Dendritic cell treated with granulocyte-macrophage colony-stimulating factor and Interleukin-4, amounts not matched to agents 40 ng/mL and 50 ng/mL, for 4 days (primary cell): ENCODE data around the gene PHACTR4.
"Not testable (repeated sequence)": the region's sequence is repeated elsewhere in the genome, so short reads cannot be mapped to it uniquely, and the experiment has no call there.

Source experiments
- H3K27ac Mint-ChIP-seq: one replicate; pipeline ENCODE4 v1.8.0; 2022; ENCODE audit warnings: mild to moderate bottlenecking, mixed read lengths
- H3K27me3 Mint-ChIP-seq: one replicate; pipeline ENCODE4 v1.8.0; 2022; ENCODE audit warnings: mild to moderate bottlenecking, mixed read lengths
- H3K36me3 Mint-ChIP-seq: one replicate; pipeline ENCODE4 v1.8.0; 2022; ENCODE audit warnings: low read depth, mixed read lengths
- H3K4me1 Mint-ChIP-seq: one replicate; pipeline ENCODE4 v1.8.0; 2022; ENCODE audit warnings: low read depth, mixed read lengths
- H3K4me3 Mint-ChIP-seq: one replicate; pipeline ENCODE4 v1.8.0; 2022; ENCODE audit warnings: mild to moderate bottlenecking, moderate library complexity, mixed read lengths
- H3K9me3 Mint-ChIP-seq: one replicate; pipeline ENCODE4 v1.8.0; 2022; ENCODE audit warnings: mixed read lengths
- intact Hi-C: fragments of 100-400 bp; cut with micrococcal nuclease; formaldehyde crosslinking; loops from one replicate; pipeline ENCODE4 v1.15.0; 2022

Gene PHACTR4

GRCh38 chr1:28541414-28542015 is 172.0 kb downstream of the PHACTR4 start:
- not testable (repeated sequence) for H3K27me3 Mint-ChIP-seq, H3K9me3 Mint-ChIP-seq, H3K4me1 Mint-ChIP-seq

GRCh38 chr1:28545246-28545628 is 175.7 kb downstream of the PHACTR4 start:
- Mint-ChIP-seq H3K27me3 (peaks cover 3% of the 10 kb centered on the region), H3K27ac (no peak overlapping the region), H3K9me3 (no peaks in the 10 kb centered on the region), H3K36me3 (no peaks in the 10 kb centered on the region), H3K4me3 (no peak overlapping the region), H3K4me1 (no peaks in the 10 kb centered on the region)
- intact Hi-C loops: no loop called here

More at GRCh38 chr1:28541414-28542015, 172.0 kb downstream of the PHACTR4 start:
- H3K36me3 Mint-ChIP-seq: peaks cover 24% of the 10 kb centered on the region
- H3K27ac Mint-ChIP-seq, H3K4me3 Mint-ChIP-seq, intact Hi-C loops: not testable (repeated sequence)

- Mint-ChIP-seq H3K27me3 (peaks cover 3% of the 10 kb centered on the region), H3K4me3 (no peak overlapping the region), H3K36me3 (peaks cover 10% of the 10 kb centered on the region), H3K4me1 (no peaks in the 10 kb centered on the region), H3K27ac (no peak overlapping the region), H3K9me3 (no peaks in the 10 kb centered on the region)
- intact Hi-C loops: no loop called here
Measured at GRCh38 chr1:28548318-28548717, 178.8 kb downstream of the PHACTR4 start.
